Mesodermal cell (in vitro differentiated cells): ENCODE results near the gene TSC1.

Source experiments
- H3K27ac ChIP-seq: 2 replicates; pipeline ENCODE4 v1.7.0; 2013; ENCODE audit warnings: mild to moderate bottlenecking, low read depth, low read length, moderate library complexity; ENCODE audit not compliant: severe bottlenecking
- H3K36me3 ChIP-seq: 2 replicates; pipeline ENCODE4 v1.7.1; 2013; ENCODE audit warnings: mild to moderate bottlenecking, low read length, moderate library complexity; ENCODE audit not compliant: control insufficient read depth, insufficient read depth
- H3K4me1 ChIP-seq: one replicate; pipeline ENCODE4 v1.7.1; 2013; ENCODE audit warnings: mild to moderate bottlenecking, low read length; ENCODE audit not compliant: insufficient read depth, control insufficient read depth, poor library complexity, severe bottlenecking
- H3K4me3 ChIP-seq: 2 replicates; pipeline ENCODE4 v1.7.0; 2013; ENCODE audit warnings: low read length, control low read depth, mild to moderate bottlenecking; ENCODE audit not compliant: insufficient read depth, poor library complexity, severe bottlenecking; ENCODE audit errors: extremely low read depth
- H3K9me3 ChIP-seq: 2 replicates; pipeline ENCODE4 v1.7.1; 2013; ENCODE audit warnings: mild to moderate bottlenecking, low read length, moderate library complexity; ENCODE audit not compliant: control insufficient read depth
- WGBS, 2 experiments: methylation state at CpG; one replicate each; pipeline ENCODE4 v1.1.5; 2013; ENCODE audit warnings: missing lambda C conversion rate in 2 of 2; ENCODE audit not compliant: insufficient coverage in 2 of 2; 5-methylcytosine and 5-hydroxymethylcytosine counted together

TSC1 gene

GRCh38 chr9:132949709-132950108 is 5.3 kb upstream of the TSC1 start:
- 95 to 100% methylated on average over 2 to 4 of the region's 4 CpGs for WGBS, 2 experiments
- Histone ChIP-seq H3K36me3 (no peaks in the 10 kb centered on the region), H3K27ac (no peak overlapping the region), H3K4me3 (no peak overlapping the region), H3K9me3 (no peaks in the 10 kb centered on the region), H3K4me1 (peaks cover 17% of the 10 kb centered on the region)

DNA sequence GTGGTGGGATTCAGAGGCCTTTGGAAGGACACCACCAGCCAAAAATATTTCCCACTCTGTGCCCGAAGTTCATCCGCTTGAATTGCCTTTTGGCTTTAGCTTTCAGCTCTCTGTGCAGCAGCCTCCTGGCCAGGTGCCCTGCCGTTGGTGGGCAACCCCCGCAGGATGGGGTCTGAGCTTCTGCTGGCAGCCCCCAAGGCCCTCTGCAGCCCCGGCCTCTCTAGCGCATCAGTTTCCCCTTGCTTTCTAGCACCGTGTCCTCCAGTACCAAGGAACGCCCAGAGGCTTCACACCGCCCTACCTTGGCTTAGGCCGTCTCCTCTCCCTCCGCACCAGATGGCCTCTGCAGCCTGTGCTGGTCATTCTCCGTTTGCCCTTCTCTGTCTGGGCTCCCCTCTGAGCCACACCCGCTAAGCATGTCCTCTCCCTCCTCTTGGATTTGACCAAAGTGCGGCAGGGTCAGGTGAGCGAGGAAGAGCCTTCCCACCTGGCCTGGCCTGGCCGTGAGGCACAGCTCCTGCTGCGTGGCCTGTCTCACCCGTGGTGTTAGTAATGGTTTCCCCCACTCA is 4.2 kb upstream of the TSC1 start:
- Histone ChIP-seq H3K9me3 (no peaks in the 10 kb centered on the region), H3K4me1 (peaks cover 17% of the 10 kb centered on the region), H3K36me3 (no peaks in the 10 kb centered on the region), H3K27ac (no peak overlapping the region), H3K4me3 (no peak overlapping the region)
- 93 to 96% methylated on average over 17 to 18 of the region's 18 CpGs for WGBS, 2 experiments

DNA sequence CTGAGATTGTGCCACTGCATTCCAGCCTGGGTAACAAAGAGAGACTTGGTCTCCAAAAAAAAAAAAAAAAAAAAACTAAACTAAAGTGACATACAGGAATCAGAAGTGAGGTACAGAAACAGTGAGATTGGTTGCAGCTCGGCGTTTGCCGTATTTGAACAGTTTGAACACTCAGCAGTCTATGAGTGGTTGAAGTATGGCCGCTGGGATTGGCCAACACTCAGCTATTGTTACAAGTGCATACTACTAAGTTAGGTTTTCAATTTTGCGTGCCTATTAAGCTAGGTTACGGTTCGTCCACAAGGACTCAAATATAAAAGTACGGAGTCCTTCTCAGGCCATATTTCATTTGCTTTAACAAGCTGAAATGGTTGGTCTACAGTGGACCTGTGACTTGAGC is 3.3 kb upstream of the TSC1 start:
- no peaks in the 10 kb centered on the region for H3K9me3 ChIP-seq
- H3K4me3 ChIP-seq = no peak overlapping the region
- H3K36me3 ChIP-seq = no peaks in the 10 kb centered on the region
- peaks cover 24% of the 10 kb centered on the region for H3K4me1 ChIP-seq
- 87 to 93% methylated on average over 3 of the region's 8 CpGs for WGBS, 2 experiments
- no peak overlapping the region for H3K27ac ChIP-seq

- H3K9me3 ChIP-seq = no peaks in the 10 kb centered on the region
- 85 to 92% methylated on average over 6 to 7 of the region's 7 CpGs for WGBS, 2 experiments
Measured at GRCh38 chr9:132946631-132947295, 2.3 kb upstream of the TSC1 start.

DNA sequence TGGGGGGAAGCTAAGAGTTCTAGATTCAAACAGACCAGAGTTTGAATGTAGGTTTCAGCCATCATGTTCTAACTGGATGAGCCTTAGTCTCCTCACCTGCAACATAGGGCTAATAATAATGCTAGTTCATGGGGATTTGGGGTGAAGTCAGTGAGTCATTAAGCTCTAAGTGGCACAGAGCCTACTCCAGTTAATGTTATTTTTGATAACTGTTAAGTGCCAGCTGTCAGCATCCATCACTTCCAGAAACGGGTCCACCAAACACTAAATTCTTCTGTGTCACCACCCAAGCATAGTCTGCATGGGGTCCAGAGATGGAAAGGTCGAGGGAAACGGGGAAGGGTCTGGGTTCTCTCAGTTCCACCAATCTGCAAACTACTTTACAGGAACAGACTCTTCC is 1.8 kb upstream of the TSC1 start:
- no peak overlapping the region for H3K4me3 ChIP-seq
- peaks cover 24% of the 10 kb centered on the region for H3K4me1 ChIP-seq
- no peaks in the 10 kb centered on the region for H3K36me3 ChIP-seq
- H3K27ac ChIP-seq = peak overlapping the region; percentile 76
- H3K9me3 ChIP-seq = no peaks in the 10 kb centered on the region
- WGBS, 2 experiments = 83% methylated on average over 1 of the region's 3 CpGs; no CpG with 5 or more reads in 1 of the 2 experiments

More at GRCh38 chr9:132946631-132947295, 2.3 kb upstream of the TSC1 start:
- Histone ChIP-seq H3K4me3 (no peak overlapping the region), H3K36me3 (no peaks in the 10 kb centered on the region), H3K27ac (peak overlapping the region; percentile 76), H3K4me1 (peaks cover 24% of the 10 kb centered on the region)

DNA sequence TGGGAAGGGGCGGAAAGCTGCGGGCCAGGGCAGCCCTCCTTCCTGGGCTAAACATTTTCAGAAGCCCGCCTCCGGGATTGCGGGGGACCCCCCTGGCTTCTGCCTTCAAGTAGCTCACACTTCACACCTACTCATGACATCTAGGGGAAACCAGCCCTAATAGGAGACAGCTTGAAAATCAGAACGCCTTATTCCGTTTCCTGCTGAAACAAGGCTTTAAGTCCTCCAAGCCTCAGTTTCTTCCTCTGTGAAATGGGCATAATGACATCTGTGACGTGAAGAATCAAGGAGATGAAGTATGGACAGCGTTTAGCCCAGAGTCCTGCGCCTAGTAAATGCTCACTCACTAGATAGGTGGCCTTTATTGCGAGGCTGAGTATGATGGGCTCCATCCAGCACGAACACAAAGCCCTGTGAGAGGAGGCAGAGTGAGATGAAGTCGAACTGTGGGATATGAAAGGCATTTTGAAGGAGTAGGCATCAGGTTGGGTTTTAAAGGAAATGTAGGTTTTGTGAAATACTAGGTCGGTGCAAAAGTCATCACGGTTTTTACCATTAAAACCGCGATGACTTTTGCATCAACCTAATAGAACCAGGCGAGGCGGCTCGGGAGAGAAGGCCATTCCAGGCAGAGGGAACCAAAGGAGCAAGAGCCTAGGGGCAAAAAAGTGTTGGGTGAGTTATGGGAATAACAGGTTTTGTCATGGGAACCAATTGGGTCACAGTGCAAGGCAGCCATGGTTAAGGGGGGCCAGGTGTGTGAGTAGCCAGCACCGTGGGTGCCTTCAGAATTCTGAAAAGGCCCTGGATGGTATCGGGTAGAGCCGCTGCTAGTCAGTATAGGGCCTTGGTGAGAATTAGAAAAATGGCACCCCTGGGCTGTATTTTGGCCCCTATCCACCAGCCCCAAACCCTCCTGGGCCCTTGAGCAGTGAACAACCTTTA is 1.0 kb upstream of the TSC1 start:
- H3K9me3 ChIP-seq = no peaks in the 10 kb centered on the region
- H3K4me3 ChIP-seq = peak overlapping the region; percentile 100
- peaks cover 24% of the 10 kb centered on the region for H3K4me1 ChIP-seq
- WGBS, 2 experiments = 69 to 74% methylated on average over 18 to 23 of the region's 23 CpGs
- H3K36me3 ChIP-seq = no peaks in the 10 kb centered on the region
- H3K27ac ChIP-seq = peak overlapping the region; percentile 99

- Histone ChIP-seq H3K4me1 (peaks cover 24% of the 10 kb centered on the region), H3K27ac (peak overlapping the region; percentile 99), H3K9me3 (no peaks in the 10 kb centered on the region), H3K36me3 (peaks cover 6% of the 10 kb centered on the region), H3K4me3 (peak overlapping the region; percentile 100)
- WGBS, 2 experiments = 1% methylated on average over 10 to 18 of the region's 25 CpGs
Measured at GRCh38 chr9:132943651-132944293, 644 bp downstream of the TSC1 start.

DNA sequence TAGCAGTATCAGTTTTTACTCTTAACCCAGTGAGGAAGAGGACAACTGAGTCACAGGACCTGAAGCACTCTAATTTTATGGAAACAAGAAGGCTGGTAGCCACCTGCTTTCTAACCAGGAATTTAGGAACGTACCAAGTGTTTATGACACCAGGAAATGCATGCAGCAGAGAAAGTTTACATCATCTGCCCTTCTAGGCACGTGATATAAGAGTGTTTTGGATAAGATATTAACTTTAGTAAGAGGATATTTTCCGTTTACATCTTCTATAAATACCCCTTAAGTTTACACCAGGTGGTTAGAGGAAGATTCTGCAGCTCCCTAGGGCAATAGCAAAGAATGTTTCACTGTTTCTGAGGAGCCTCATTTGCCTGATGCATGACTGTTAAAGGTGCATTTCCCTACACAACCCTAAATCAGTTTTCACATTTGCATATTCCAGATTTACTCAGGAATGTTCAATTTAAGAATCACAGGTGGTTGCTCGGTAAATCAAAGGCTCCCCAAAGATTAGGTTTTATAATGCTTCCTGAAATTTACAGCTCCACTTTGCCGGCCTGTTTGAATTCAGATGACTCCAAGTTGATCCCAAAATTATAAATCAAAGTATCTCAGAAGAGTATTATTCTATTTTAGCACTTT is 1.8 kb downstream of the TSC1 start:
- peaks cover 24% of the 10 kb centered on the region for H3K4me1 ChIP-seq
- WGBS, 2 experiments = 67 to 100% methylated on average over 1 of the region's 5 CpGs
- H3K9me3 ChIP-seq = no peaks in the 10 kb centered on the region
- H3K4me3 ChIP-seq = peak overlapping the region; percentile 100
- H3K36me3 ChIP-seq = peaks cover 11% of the 10 kb centered on the region
- H3K27ac ChIP-seq = no peak overlapping the region

- no CpG with 5 or more reads among the region's 1 CpG for WGBS, 2 experiments
- Histone ChIP-seq H3K36me3 (peaks cover 20% of the 10 kb centered on the region), H3K4me3 (no peak overlapping the region), H3K9me3 (no peaks in the 10 kb centered on the region), H3K27ac (no peak overlapping the region), H3K4me1 (peaks cover 7% of the 10 kb centered on the region)
Measured at GRCh38 chr9:132939169-132939568, 5.2 kb downstream of the TSC1 start.

DNA sequence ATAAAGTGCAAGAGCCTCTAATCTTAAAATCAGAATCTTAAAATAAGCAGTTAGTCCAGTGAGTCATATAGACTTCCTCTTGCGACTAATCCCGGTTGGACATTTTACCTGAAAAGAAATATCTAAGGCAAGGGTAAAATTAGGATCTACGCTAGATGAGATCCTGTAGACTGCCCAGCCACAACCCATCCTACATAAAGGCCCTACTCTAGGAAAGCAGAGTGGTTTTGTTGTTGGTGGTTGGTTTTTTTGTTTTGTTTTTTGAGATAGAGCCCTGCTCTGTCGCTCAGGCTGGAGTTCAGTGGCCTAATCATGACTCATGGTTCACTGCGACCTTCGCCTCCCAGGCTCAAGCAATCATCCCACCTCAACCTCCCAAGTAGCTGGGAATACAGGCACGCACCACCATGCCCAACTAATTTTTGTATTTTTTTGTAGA is 6.9 kb downstream of the TSC1 start:
- H3K4me1 ChIP-seq = no peaks in the 10 kb centered on the region
- no peaks in the 10 kb centered on the region for H3K9me3 ChIP-seq
- H3K4me3 ChIP-seq = no peak overlapping the region
- H3K36me3 ChIP-seq = peaks cover 36% of the 10 kb centered on the region
- H3K27ac ChIP-seq = no peak overlapping the region
- 90 to 100% methylated on average over 2 to 3 of the region's 7 CpGs for WGBS, 2 experiments
